Endothelial cell of umbilical vein (primary cell): Measurements from ENCODE around the gene NIPSNAP2.

Experiments used
- EZH2 ChIP-seq: IDR thresholded peaks from 2 replicates; pipeline ENCODE4 v1.6.1; 2012; ENCODE audit warnings: borderline replicate concordance, low read depth, mild to moderate bottlenecking, moderate library complexity, low read length, inconsistent platforms; ENCODE audit not compliant: severe bottlenecking
- TF ChIP-seq, protein P1 (sequence below), 2 donors: IDR thresholded peaks; 1 replicate in 1 of 2; 2 replicates in 1 of 2; pipeline ENCODE4 v1.5.1; 2011; ENCODE audit warnings: low read length in 2 of 2, mild to moderate bottlenecking in 2 of 2, moderate library complexity in 2 of 2, control low read depth in 1 of 2, inconsistent platforms in 1 of 2, low read depth in 1 of 2; ENCODE audit not compliant: insufficient read depth in 1 of 2; ENCODE audit errors: extremely low read depth in 1 of 2

DNA sequence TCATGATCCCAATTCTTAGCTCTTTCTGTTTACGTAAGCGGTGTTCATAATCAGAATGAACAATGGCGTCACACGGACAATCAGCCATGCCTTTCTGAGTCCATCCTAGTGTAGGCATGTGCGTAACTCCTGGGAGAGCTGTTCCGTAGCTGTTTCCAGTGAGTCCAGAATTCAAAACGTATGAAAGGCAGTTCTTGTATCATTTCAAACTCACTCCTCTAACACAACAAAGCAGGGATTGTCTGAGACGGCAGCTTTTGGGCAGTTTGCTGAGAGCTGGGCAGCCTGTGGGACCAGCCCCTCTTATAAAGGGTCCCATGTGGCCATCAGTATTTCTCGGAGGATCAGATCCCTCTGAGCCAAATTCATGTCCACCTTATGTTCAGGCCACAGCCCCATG is 43.5 kb downstream of the NIPSNAP2 start:
- TF ChIP-seq, protein P1, sequence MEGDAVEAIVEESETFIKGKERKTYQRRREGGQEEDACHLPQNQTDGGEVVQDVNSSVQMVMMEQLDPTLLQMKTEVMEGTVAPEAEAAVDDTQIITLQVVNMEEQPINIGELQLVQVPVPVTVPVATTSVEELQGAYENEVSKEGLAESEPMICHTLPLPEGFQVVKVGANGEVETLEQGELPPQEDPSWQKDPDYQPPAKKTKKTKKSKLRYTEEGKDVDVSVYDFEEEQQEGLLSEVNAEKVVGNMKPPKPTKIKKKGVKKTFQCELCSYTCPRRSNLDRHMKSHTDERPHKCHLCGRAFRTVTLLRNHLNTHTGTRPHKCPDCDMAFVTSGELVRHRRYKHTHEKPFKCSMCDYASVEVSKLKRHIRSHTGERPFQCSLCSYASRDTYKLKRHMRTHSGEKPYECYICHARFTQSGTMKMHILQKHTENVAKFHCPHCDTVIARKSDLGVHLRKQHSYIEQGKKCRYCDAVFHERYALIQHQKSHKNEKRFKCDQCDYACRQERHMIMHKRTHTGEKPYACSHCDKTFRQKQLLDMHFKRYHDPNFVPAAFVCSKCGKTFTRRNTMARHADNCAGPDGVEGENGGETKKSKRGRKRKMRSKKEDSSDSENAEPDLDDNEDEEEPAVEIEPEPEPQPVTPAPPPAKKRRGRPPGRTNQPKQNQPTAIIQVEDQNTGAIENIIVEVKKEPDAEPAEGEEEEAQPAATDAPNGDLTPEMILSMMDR (IDR thresholded peaks at IDR 0.05; ENCODE audit: extremely low read depth in 1 of 2, insufficient read depth in 1 of 2, low read depth in 1 of 2, low read length in 2 of 2): no peak
- TF ChIP-seq EZH2: no peak
